Activated T-cell treated with anti-CD3 and anti-CD28 coated beads for 1 hour (primary cell): ENCODE results near the gene PSMC3.
A peak's percentile ranks its signal among the peaks of the same experiment; 100 is the strongest.

ENCODE experiments used
- DNase-seq: peaks from one replicate; pipeline ENCODE4 v3.0.0-alpha.2; 2020; ENCODE audit warnings: low read depth

Gene PSMC3

GRCh38 chr11:47426062-47426956 is at the start of gene PSMC3:
TSS of gene PSMC3 (minus strand) at chr11:47426439. CDS start at chr11:47426279, 160 bp downstream.
- peak; percentile 99 for DNase-seq

- DNase-seq: no peak
Measured at GRCh38 chr11:47470671-47471070, 44.4 kb upstream of the PSMC3 start.

GRCh38 chr11:47469361-47470179 is 43.3 kb upstream of the PSMC3 start:
- no peak for DNase-seq

DNA sequence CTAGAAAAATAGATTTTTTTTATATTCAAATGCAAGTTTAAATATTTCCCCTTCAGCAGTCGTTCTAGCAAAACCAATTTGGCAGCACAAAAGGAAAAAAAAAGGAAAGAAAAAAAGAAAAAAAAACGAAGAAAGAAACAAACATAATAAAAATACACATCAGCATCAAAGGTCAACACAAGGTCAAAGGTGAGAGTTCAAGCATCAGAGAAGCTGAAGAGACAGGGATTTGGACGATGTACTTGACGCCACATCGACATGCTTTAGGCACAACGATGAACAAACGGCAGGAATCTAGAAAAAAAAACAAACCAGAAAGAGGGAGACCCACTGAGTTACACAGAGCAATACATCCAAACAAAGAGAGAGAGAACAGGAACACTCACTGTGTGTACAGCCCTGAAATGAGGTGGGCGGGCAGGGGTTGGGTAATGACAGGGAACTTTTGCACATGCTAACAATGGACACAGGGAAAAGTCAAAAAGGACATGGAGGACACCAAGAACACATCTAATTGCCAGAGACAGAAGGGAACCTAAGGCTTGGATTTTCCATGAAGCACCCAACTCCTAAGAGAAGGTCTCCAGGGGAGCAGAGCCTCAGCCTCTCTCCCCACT is 42.5 kb upstream of the PSMC3 start:
- DNase-seq: no peak

GRCh38 chr11:47467357-47467756 is 41.1 kb upstream of the PSMC3 start:
- DNase-seq: no peak

GRCh38 chr11:47466701-47467250 is 40.5 kb upstream of the PSMC3 start:
- DNase-seq: no peak

DNA sequence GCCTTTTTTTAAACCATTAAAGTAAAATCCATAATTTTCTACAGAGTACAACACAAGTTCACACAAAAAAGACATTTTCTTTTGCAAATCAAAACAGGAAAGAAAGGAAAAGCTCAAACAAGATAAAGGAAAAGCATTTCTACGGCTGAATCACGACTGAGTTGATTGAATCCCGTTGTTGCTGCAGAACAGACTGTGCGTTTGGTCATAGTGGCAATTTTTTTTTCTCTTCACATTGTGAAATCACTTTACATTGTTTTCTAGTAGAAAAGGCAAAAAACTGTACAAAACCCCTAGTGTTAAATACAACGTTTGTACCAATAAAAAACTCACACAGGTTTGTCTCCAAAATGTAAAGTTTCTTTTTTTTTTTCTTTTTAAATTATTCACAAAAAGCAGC is 40.0 kb upstream of the PSMC3 start:
- DNase-seq: no peak

DNA sequence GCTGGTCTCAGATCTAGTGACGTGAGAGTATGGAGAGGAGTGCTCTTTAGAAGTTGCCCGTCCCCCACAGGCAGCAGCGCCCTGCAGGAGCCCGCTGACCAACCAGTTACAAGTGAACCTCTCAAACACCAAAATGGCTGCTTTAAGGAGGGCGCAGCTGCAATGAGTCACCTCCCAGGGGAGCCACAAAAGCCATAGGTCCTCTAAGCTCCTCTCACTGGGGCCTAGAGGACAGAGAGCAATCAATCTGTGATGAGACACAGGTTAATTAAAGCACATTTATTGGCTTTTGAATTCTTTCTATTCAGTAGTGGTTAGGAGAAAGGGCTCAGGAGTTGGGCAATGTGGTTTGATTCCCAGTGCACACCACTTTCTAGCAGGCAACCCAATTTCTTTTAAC is 38.2 kb upstream of the PSMC3 start:
- DNase-seq: no peak

GRCh38 chr11:47461876-47462275 is 35.6 kb upstream of the PSMC3 start:
- DNase-seq: no peak

- no peak for DNase-seq
Measured at GRCh38 chr11:47460571-47461235, 34.5 kb upstream of the PSMC3 start.

GRCh38 chr11:47454258-47454671 is 28.0 kb upstream of the PSMC3 start:
- DNase-seq: peak; percentile 31

GRCh38 chr11:47453365-47453764 is 27.1 kb upstream of the PSMC3 start:
- no peak for DNase-seq

- DNase-seq: no peak
Measured at GRCh38 chr11:47451990-47452389, 25.8 kb upstream of the PSMC3 start.

DNA sequence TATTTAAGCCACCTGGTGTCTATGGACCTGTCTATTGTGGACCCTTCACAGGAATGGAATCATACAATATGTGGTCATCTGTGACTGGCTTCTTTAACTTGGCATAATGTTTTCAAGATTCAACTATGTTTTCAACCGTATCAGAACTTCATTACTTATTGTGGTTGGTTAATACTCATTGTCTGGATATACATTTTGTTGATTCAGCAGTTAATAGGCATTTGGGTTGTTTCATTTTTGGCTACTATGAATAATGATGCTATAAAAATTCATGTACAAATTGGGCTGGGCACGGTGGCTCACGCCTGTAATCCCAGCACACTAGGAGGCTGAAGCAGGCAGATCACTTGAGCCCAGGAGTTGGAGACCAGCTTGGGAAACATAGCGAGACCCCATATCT is 25.2 kb upstream of the PSMC3 start:
- DNase-seq: no peak

- no peak for DNase-seq
Measured at GRCh38 chr11:47449541-47449940, 23.3 kb upstream of the PSMC3 start.

DNA sequence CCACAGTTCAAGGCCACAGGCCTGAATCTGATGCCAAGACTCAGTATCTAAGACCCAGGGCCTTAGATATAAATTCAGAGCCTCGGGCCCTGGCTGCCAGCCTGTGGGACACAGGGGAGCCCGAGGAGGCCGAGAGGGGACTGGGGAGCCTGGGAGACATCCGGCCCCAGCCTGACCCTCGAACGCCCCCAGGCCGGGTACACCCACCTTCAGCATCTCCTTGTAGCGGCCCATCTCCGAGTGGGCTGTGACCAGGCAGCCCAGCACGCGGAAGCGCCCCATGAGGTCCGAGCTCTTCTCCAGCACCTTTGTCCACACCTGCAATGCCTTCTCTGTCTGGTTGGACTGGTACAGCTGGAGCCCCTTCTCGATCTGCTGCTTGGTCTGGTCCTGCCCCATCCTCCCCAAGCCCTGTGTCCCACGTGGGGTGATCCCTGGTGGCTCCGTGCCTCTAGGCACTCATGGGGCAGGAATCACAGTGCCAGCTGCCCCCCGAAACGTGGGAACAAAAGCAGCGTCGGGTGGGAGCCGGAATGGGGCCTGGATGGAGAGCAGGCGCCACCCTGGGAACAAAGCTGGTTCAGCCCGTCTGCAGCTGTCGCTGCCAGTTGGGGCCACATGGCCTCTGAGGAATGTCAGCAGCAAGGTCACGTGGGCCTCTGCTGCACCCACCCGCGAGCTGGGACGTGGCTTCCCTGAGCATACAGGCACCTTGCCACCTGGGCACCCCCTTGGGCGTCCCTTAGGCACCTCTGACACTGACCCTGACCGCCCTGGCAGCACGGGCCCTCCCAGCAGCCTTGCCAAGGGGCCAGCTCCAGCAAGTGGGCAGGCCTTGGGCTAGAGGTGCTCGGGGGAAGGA is 22.6 kb upstream of the PSMC3 start, which contains the start of gene RAPSN:
Gene RAPSN, minus strand, starts transcription at position 571 of the 862 bp plus-strand sequence. Its CDS starts 172 bp downstream, at position 399.
- no peak for DNase-seq

DNA sequence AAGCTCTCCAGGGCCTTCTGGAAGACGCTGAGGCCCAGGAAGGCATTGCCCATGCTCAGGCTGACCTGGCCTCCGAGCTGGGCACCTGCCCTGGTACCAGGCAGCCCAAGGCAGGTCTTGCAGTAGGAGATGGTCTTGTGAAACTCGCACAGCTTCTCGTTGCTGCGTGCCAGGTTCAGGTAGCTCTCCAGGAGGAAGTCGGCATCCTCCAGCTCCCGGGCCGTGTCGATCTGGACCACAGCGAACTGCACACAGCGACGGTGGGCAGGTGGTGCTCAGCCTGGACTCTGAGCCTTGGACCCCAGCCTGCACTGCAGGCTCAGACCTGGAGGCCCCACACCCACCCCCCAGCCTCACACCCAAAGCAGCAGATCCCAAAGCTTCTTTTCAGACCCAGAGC is 21.7 kb upstream of the PSMC3 start:
- no peak for DNase-seq

DNA sequence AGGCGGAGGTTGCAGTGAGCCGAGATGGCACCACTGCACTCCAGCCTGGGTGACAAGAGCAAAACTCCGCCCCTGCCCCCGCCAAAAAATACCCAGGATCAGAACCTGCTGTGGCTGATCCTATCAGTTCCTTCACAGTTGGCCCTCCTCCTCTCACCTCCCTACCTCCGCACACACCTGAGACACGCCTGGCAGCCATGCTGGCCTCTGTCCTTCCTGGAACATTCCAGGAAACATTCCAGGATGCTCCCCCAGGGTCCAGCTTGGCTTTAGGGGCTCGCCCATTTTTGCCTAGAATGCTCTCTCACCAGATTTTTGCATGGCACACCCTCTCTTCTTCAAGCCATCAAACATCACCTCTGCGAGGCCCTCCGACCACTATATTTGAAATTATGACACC is 20.6 kb upstream of the PSMC3 start:
- DNase-seq: no peak

- DNase-seq: no peak
Measured at GRCh38 chr11:47445840-47446239, 19.6 kb upstream of the PSMC3 start.

GRCh38 chr11:47443817-47444216 is 17.6 kb upstream of the PSMC3 start:
- no peak for DNase-seq
